Medulla oblongata (tissue), 1 donor: ENCODE data around the gene MUC16.
"Not testable (repeated sequence)": the region's sequence is repeated elsewhere in the genome, so short reads cannot be mapped to it uniquely, and the experiment has no call there.

Experiments
- DNase-seq: peaks from one replicate; pipeline ENCODE4 v3.0.0-alpha.2; 2015; ENCODE audit errors: extremely low spot score

The MUC16 gene

GRCh38 chr19:9009935-9010651, at the start of gene MUC16:
Gene MUC16, minus strand, starts transcription at chr19:9010409.
- no peak for DNase-seq

DNA sequence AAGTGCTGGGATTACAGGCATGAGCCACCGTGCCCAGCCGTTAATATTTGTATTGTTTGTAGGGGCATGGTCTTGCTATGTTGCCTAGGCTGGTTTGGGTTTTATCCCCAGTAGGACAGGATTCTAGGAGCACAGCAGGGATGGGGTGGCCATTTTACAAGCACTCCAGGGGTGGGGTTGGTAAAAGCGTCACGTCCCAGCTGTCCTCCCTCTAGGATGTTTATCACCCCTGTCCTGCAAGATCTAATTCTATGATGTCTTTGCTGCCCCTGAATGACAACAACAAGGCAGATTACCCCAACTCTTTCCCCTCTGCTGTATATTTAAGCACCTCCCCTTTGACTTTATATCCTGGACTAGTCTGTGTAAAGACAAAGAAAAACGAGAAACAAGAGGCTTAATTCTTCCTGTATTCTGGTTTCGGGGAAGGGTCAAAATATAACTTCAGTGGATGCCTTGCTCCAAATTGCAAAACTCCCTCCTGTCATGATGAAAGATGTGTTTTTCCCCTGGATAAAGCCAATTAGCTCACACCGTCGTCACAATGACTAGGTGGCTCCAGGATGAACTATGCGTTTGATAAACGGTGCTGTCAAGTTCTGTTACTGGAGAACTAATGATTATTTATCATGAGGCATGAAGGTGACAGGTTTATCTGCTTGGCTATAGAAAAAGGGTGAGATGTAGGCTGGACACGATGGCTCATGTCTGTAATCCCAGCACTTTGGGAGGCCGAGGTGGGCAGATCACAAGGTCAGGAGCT, 48.9 kb upstream of the MUC16 start:
- DNase-seq = no peak

DNA sequence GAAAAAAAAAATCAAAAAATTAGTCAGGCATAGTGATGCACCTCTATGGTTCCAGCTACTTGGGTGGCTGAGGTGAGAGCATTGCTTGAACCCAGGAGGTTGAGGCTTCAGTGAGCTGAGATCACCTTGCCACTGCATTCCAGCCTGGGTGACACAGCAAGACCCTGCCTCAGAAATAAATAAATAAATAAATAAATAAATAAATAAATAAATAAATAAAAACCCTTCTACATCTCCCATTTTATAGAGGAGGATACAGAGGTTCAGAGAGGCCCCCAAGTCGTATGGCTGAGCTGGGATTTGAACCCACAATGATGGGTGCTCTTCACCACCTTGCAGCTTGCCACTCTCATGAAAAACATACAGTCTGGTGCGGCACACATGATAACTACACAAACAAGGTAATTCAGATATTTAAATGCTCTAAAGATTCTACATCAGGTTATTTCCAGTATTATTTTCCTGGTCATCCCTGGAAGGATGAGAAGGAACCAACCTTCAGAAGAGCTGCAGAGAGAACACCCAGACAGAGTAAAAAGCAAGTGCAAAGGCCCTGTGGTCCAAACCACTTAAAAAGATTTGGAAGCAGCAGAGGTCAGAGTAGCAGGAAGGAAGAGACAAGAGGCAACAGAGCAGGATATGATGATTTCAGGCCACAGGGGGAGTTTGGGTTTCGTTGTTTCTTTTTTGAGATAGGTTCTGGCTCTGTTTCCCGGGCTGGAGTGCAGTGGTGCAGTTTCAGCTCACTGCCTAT, 47.5 kb upstream of the MUC16 start:
- no peak for DNase-seq

- not testable (repeated sequence) for DNase-seq
Observed at GRCh38 chr19:9056131-9056530, 45.9 kb upstream of the MUC16 start.

GRCh38 chr19:9054765-9055164, 44.6 kb upstream of the MUC16 start:
- no peak for DNase-seq

- DNase-seq = no peak
Observed at GRCh38 chr19:9054207-9054606, 44.0 kb upstream of the MUC16 start.

DNA sequence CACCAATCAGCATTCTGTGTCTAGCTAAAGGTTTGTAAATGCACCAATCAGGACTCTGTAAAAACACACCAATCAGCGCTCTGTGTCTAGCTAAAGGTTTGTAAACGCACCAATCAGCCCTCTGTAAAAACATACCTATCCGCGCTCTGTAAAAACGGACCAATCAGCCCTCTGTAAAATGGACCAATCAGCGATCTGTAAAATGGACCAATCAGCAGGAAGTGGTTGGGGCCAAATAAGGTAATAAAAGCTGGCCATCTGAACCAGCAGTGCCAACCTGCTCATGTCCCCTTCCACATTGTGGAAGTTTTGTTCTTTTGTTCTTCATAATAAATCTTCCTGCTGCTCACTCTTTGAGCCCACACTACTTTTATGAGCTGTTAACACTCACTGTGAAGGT, 43.5 kb upstream of the MUC16 start:
- DNase-seq = not testable (repeated sequence)

DNA sequence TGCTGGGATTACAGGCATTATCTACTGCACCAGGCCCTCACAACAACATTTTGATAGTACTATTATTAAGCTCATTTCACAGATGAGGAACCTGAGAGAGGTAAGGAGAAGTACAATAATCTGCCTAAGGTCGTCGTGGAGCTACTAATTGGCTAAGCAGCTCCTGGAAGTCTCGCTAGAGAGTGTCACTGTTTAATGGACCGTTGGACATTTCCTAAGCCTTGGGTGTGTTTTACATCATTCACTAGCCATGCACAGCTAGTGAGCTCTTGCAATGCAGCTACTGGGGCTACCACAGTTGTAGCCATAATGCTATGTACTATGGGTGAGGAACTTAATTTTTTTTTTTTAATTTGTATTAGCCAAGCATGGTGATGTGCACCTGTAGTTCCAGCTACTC, 42.7 kb upstream of the MUC16 start:
- DNase-seq = no peak

- no peak for DNase-seq
Observed at GRCh38 chr19:9046694-9047093, 36.5 kb upstream of the MUC16 start.

DNA sequence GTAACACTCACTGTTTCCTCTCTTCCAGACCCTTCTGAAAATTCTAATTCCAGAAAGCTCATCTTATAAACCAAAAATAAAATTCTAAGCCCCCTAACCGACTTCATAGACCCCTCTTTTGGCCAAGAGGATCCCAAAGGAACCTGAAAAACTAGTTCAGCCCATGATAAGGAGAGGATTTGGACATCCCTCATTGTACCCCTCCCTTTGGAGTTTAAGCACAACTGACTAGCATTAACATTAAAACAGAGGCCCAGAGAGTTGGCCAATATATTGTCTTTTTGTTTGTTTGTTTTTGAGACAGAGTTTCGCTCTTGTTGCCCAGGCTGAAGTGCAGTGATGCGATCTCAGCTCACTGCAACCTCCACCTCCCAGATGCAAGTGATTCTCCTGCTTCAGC, 34.2 kb upstream of the MUC16 start:
- DNase-seq = no peak

DNA sequence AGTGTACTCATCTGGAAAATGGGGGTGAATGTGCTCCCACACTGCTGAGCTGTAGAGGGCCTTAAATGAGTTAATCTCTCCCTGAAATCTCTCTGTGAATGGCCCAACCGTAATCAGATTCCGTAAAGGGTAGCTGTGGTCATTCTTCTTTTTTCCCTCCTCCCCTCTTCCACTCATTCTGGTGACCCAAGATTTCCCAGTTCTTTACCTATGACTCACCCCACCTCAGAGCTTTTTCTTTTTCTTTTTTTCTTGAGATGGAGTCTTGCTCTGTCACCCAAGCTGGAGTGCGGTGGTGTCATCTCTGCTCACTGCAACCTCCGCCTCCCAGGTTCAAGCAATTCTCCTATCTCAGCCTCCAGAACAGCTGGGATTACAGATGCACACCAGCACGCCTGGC, 33.3 kb upstream of the MUC16 start:
- DNase-seq = no peak

DNA sequence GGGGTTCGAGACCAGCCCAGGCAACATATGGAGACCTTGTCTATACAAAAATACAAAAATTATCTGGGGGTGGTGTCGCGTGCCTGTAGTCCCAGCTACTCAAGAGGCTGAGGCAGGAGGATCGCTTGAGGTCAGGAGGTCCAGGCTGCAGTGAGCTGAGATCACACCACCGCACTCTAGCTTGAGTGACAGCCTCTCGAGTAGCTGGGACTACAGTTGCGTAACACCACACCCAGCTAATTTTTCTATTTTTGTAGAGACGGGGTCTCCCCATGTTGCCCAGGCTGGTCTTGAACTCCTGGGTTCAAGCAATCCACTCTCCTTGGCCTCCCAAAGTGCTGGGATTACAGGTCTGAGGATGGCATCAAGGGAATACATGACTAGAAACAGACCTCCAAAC, 30.8 kb upstream of the MUC16 start:
- no peak for DNase-seq

- no peak for DNase-seq
Observed at GRCh38 chr19:9040131-9040530, 29.9 kb upstream of the MUC16 start.

- DNase-seq = no peak
Observed at GRCh38 chr19:9039728-9040127, 29.5 kb upstream of the MUC16 start.

DNA sequence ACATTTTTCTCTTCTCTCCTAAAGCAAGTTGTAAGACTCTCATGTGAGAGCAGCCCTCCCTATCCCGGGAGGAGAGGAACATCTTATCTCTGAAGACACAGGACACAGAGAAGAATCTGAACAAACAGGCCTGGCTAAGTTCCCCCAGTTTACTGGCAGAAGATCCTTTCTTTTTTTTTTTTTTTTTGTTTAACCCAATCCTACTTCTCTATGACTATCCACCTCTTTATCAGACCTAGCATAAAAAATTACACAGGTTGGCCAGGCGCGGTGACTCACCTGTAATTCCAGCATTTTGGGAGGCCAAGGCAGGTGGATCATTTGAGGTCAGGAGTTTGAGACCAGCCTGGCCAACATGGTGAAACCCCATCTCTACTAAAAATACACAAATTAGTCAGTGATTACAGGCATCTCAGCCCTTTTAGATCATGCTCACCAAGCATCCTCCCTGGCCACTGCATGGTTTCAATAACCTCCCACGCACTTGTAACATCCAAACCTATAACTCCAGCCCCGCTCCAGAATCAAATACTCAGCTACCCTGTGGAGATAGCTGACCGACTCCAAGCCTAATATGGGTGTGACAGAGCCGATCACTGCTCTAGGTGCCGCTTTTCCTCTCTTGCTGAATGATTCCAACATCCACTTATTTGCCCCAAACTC, 27.3 kb upstream of the MUC16 start:
- DNase-seq = no peak

DNA sequence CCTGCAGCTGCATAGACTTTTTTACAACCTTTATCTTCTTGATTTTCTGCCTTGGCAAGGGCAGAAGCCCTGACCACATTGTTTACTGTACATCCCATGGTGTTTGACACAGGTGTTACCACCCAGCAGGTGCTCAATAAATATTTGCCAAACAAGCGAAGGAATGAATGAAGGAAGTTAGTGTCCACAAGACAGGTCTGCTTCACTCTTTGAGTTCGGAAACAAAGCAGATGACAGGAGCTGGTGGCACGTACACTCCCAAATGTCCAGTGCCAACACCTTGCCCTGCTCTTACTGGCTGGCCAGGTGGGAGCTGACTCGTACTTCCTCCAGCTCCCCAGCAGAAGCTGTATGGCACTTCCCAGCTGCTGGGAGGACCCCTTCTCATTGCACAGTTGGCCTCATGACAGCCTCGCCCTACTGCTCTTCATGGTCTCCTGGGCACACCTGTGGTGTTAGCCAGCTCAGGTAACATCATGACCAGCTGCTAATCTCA, 22.0 kb upstream of the MUC16 start:
- no peak for DNase-seq

GRCh38 chr19:9018163-9018875, 8.1 kb upstream of the MUC16 start:
- DNase-seq = no peak

- no peak for DNase-seq
Observed at GRCh38 chr19:9014803-9015202, 4.6 kb upstream of the MUC16 start.

GRCh38 chr19:9013988-9014387, 3.8 kb upstream of the MUC16 start:
- DNase-seq = no peak

DNA sequence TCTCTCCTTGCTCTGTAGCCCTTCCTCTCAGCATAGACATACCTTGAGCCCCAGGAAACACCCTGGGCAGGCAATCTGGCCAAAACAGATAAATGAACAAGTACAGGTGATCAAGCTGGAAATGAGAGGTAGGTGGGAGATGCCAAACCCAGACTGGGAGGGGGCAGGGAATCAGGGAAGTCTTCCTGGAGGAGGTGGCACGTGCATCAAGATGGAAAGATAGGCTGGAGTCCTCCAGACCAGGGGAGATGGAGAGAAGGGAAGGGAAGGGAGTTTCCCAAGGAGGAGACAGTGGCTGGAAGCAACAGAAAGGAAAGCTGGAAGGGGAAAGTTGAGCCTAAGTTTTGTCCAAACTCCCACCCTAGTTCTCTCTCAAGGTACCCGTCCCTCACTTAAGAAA, 1.7 kb upstream of the MUC16 start:
- no peak for DNase-seq

DNA sequence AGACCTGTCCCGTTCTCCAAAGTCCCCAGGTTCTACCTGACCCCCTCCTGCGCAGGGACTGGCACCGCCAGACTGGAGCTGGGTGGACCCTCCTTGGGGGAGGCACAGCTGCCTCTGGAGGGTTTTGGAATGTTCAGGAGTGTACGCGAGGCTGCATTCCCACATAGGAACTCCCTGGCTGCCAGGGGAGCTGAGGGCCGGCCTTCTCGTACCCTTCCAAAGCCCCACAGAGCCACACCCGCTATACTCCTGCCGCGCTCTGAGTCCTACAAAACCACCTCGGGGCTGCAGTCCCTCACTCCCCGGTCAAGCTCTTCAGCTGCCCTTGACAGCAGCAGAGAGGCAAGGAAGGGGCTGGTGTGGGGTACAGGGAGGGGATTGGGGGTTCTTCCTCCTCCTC, 484 bp upstream of the MUC16 start:
- no peak for DNase-seq
